Measurements from ENCODE around the gene ETS2.

ETS2 gene

GRCh38 chr21:38794978-38795377 is 10.8 kb upstream of the ETS2 start:
- H3K27ac Mint-ChIP-seq, result no peak overlapping the region
- H3K4me1 Mint-ChIP-seq, result no peaks in the 10 kb centered on the region
- H3K9me3 Mint-ChIP-seq, result peaks cover 3% of the 10 kb centered on the region
- TF ChIP-seq CTCF (IDR thresholded peaks at IDR 0.05; ENCODE audit: unreplicated experiment in 3 of 3), result no peak
- H3K4me3 Mint-ChIP-seq, result no peak overlapping the region
- H3K36me3 Mint-ChIP-seq (ENCODE audit: low read depth), result no peaks in the 10 kb centered on the region
- peaks cover 14% of the 10 kb centered on the region for H3K27me3 Mint-ChIP-seq (ENCODE audit: low read depth)

GRCh38 chr21:38795475-38795874 is 10.3 kb upstream of the ETS2 start:
- Mint-ChIP-seq H3K36me3 (ENCODE audit: low read depth) (no peaks in the 10 kb centered on the region), H3K4me1 (no peaks in the 10 kb centered on the region)

GRCh38 chr21:38796424-38796823 is 9.3 kb upstream of the ETS2 start:
- Mint-ChIP-seq H3K4me3 (no peak overlapping the region), H3K27ac (no peak overlapping the region), H3K27me3 (ENCODE audit: low read depth) (peaks cover 14% of the 10 kb centered on the region), H3K36me3 (ENCODE audit: low read depth) (no peaks in the 10 kb centered on the region), H3K9me3 (peaks cover 3% of the 10 kb centered on the region), H3K4me1 (no peaks in the 10 kb centered on the region)
- no peak for TF ChIP-seq CTCF (IDR thresholded peaks at IDR 0.05; ENCODE audit: unreplicated experiment in 3 of 3)

More at GRCh38 chr21:38795475-38795874, 10.3 kb upstream of the ETS2 start:
- Mint-ChIP-seq H3K27me3 (ENCODE audit: low read depth) (peaks cover 14% of the 10 kb centered on the region), H3K4me3 (no peak overlapping the region), H3K27ac (no peak overlapping the region), H3K9me3 (peaks cover 3% of the 10 kb centered on the region)
- TF ChIP-seq CTCF (IDR thresholded peaks at IDR 0.05; ENCODE audit: unreplicated experiment in 3 of 3), result no peak

GRCh38 chr21:38797470-38797869 is 8.3 kb upstream of the ETS2 start:
- H3K4me3 Mint-ChIP-seq, result no peak overlapping the region
- H3K4me1 Mint-ChIP-seq, result peaks cover 2% of the 10 kb centered on the region
- no peaks in the 10 kb centered on the region for H3K9me3 Mint-ChIP-seq
- H3K27me3 Mint-ChIP-seq (ENCODE audit: low read depth), result peaks cover 14% of the 10 kb centered on the region
- H3K27ac Mint-ChIP-seq, result no peak overlapping the region
- TF ChIP-seq CTCF (IDR thresholded peaks at IDR 0.05; ENCODE audit: unreplicated experiment in 3 of 3), result no peak
- H3K36me3 Mint-ChIP-seq (ENCODE audit: low read depth), result no peaks in the 10 kb centered on the region

GRCh38 chr21:38798081-38798480 is 7.6 kb upstream of the ETS2 start:
- Mint-ChIP-seq H3K4me1 (peaks cover 8% of the 10 kb centered on the region), H3K27me3 (ENCODE audit: low read depth) (peaks cover 14% of the 10 kb centered on the region), H3K27ac (no peak overlapping the region), H3K9me3 (no peaks in the 10 kb centered on the region), H3K4me3 (no peak overlapping the region), H3K36me3 (ENCODE audit: low read depth) (no peaks in the 10 kb centered on the region)
- no peak for TF ChIP-seq CTCF (IDR thresholded peaks at IDR 0.05; ENCODE audit: unreplicated experiment in 3 of 3)

GRCh38 chr21:38798481-38798882 is 7.2 kb upstream of the ETS2 start:
- no peaks in the 10 kb centered on the region for H3K9me3 Mint-ChIP-seq
- no peak overlapping the region for H3K4me3 Mint-ChIP-seq
- peaks cover 18% of the 10 kb centered on the region for H3K27me3 Mint-ChIP-seq (ENCODE audit: low read depth)
- H3K4me1 Mint-ChIP-seq, result peaks cover 12% of the 10 kb centered on the region
- no peaks in the 10 kb centered on the region for H3K36me3 Mint-ChIP-seq (ENCODE audit: low read depth)
- no peak for TF ChIP-seq CTCF (IDR thresholded peaks at IDR 0.05; ENCODE audit: unreplicated experiment in 3 of 3)
- no peak overlapping the region for H3K27ac Mint-ChIP-seq
